ENCODE results near the gene SLC29A4. TPM values are rescaled to one million over a fixed set of nuclear protein-coding genes. Genes with fewer than 3 reads are reported as not detected.

SLC29A4 gene
- total and polyA plus RNA-seq, 2 of the 8 experiments (the other 6 are each of a cell fraction or from before 2014, with no cell fraction given) = 6.9 to 15.1 TPM

DNA sequence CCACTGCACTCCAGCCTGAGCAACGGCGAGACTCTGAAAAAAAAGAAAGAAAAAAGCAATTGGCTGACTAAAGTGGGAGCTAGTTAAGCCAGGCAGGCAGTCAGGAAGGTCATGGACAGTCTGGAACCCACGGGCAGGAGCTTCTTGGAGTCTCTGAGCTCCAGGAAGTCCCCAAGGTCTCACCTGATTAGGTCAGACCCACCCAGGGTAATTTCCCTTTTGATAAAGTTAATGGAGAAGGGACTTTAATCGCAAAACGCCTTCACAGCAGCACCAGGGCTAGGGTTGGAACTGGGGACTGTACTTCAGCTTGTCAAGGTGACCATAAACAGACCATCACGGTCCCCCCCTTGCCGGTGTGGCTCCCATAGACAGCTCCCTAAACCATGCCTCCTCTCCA is 6.6 kb downstream of the SLC29A4 start (continued):
- TF ChIP-seq ASH2L (IDR thresholded peaks at IDR 0.05; ENCODE audit: low read length) (no peak), CHD2 (IDR thresholded peaks at IDR 0.05; ENCODE audit: low read length) (no peak), HDAC2 (IDR thresholded peaks at IDR 0.05; ENCODE audit: borderline replicate concordance in 1 of 2, low read depth in 2 of 2, low read length in 2 of 2) (no peak), POU5F1 (IDR thresholded peaks at IDR 0.05; ENCODE audit: low read depth, low read length) (no peak)
